GM12872 (cell line): ENCODE measurements around the gene SLC8A3.

ENCODE experiments used
- TF ChIP-seq, protein P1 (sequence below): IDR thresholded peaks from 3 replicates; pipeline ENCODE4 v1.5.1; 2011; ENCODE audit warnings: low read depth, mild to moderate bottlenecking, low read length, moderate library complexity; ENCODE audit not compliant: insufficient read depth

The SLC8A3 gene

DNA sequence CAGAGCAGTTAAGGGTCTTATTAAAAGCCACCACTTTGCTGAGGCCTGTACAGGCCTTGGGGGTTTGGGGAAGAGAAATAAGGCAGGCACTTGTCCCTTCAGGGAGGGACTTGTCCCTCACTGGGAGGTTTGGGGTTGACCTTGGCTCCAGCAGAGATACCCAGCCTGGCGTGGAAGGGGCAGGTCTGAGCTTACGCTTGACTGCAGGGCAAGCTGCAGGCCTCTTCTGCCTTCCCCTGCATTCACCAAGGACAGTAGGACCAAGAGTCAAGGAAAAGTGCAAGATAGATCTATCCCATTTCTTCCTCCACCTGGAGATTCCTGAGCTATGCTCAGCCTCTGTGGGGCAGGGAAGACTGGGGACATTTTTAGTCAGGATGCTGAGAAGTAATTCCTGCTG, 155.2 kb downstream of the SLC8A3 start:
- TF ChIP-seq, protein P1, sequence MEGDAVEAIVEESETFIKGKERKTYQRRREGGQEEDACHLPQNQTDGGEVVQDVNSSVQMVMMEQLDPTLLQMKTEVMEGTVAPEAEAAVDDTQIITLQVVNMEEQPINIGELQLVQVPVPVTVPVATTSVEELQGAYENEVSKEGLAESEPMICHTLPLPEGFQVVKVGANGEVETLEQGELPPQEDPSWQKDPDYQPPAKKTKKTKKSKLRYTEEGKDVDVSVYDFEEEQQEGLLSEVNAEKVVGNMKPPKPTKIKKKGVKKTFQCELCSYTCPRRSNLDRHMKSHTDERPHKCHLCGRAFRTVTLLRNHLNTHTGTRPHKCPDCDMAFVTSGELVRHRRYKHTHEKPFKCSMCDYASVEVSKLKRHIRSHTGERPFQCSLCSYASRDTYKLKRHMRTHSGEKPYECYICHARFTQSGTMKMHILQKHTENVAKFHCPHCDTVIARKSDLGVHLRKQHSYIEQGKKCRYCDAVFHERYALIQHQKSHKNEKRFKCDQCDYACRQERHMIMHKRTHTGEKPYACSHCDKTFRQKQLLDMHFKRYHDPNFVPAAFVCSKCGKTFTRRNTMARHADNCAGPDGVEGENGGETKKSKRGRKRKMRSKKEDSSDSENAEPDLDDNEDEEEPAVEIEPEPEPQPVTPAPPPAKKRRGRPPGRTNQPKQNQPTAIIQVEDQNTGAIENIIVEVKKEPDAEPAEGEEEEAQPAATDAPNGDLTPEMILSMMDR: no peak

DNA sequence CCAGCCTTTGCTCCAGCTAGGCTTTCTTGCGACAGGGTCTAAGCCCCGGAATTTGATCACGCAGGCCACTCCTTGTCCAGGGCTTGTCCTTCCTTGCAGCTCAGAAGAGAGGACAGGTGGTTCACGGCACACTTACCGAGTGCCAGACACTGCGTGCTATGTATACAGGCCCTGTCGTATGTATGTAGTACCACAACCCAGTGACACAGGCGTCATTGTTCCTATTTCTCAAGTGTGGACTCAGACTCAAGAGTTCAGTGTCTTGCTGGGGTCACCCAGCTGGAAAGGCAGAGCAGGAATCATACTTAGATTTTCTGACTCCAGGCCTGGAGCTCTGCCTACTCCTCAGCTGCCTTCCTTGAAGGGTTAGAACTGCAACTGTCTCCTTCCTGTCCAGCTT, 155.6 kb downstream of the SLC8A3 start:
- TF ChIP-seq, protein P1: no peak

- TF ChIP-seq, protein P1: no peak
These were observed 156.3 kb downstream of the SLC8A3 start for GRCh38 chr14:70032447-70032846.

- TF ChIP-seq, protein P1: no peak
These were observed 156.7 kb downstream of the SLC8A3 start for GRCh38 chr14:70032016-70032415.

GRCh38 chr14:70029296-70030132, 159.2 kb downstream of the SLC8A3 start:
- TF ChIP-seq, protein P1: no peak

DNA sequence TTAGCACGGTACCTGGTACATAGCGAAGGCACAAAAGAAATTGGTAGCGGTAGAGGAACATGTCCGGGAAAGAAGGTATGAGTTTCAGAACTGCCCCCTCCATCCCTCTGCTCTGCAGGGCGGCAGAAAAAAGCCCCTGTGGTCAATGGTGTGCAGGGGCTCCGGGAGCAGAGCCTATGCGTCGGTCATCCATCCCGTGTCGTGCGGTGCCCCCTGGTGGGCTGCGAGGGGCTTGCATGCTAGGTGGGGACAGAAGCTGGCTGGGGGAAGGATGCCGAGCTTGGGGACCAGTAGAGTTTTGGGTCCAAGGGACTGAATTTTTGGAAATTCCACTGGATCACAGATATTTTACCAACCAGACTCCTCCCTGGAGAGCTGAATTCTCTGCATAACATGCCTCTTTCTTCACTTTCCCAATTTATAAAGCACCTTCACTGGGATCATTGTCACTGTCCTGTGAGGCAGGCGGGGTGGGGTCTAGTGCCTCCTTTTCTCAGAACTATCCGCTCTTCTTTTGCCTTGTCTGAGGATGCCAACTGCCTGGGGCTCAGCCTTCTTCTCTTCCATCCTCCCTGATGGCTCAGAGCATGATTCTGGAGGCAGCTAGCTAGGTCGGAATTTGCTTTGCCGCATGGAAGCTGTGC, 160.8 kb downstream of the SLC8A3 start:
- TF ChIP-seq, protein P1: peak; percentile 95

GRCh38 chr14:70023871-70024270, 164.9 kb downstream of the SLC8A3 start:
- TF ChIP-seq, protein P1: no peak
